Measurements from ENCODE around the gene WSB1.
"Not testable (repeated sequence)": the region's sequence is repeated elsewhere in the genome, so short reads cannot be mapped to it uniquely, and the experiment has no call there.

GRCh38 chr17:27328686-27329085, 34.8 kb downstream of the WSB1 start:
- TF ChIP-seq POLR2A (IDR thresholded peaks at IDR 0.05; ENCODE audit: low read depth, low read length); POLR2AphosphoS5 (IDR thresholded peaks at IDR 0.05; ENCODE audit: low read depth, low read length); TAF1 (IDR thresholded peaks at IDR 0.05; ENCODE audit: borderline replicate concordance, low read depth, low read length): not testable (repeated sequence)

All from GM12892 (cell line).